ENCODE data around the gene RASA3.

DNA sequence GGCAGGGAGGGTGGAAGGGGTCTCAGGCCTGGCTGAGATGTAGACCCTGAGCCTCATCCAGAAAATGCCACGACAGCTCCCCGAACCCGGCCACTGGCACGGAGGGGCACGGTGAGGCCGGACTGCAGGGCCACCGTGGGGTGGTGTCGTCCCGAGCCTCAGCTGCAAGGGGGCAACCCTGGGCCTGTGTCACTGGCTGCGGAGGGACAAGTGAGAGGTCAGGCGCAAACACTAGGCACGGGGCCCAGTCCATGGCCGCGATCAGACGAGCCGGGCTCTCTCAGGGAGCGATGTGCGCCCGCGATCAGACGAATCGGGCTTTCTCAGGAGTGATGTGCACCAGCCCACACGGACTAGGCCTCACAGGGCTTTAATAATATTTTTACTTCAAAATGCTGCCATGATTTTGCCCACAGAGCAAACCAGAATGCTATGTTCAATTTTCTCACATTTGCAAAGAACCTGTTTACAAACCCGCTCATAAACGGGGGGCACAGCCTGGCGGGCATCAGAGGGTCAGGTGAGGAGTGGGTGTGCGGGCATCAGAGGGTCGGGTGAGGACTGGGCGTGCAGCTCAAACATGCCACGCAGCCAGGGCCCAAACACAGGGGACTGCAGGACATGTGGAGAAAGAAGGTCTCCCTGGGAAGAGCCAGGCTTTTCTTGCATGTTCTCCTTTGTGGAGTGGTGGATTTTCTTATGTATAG is 115.9 kb downstream of the RASA3 start:
- TF ChIP-seq, protein P1, sequence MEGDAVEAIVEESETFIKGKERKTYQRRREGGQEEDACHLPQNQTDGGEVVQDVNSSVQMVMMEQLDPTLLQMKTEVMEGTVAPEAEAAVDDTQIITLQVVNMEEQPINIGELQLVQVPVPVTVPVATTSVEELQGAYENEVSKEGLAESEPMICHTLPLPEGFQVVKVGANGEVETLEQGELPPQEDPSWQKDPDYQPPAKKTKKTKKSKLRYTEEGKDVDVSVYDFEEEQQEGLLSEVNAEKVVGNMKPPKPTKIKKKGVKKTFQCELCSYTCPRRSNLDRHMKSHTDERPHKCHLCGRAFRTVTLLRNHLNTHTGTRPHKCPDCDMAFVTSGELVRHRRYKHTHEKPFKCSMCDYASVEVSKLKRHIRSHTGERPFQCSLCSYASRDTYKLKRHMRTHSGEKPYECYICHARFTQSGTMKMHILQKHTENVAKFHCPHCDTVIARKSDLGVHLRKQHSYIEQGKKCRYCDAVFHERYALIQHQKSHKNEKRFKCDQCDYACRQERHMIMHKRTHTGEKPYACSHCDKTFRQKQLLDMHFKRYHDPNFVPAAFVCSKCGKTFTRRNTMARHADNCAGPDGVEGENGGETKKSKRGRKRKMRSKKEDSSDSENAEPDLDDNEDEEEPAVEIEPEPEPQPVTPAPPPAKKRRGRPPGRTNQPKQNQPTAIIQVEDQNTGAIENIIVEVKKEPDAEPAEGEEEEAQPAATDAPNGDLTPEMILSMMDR (IDR thresholded peaks at IDR 0.05; ENCODE audit: borderline replicate concordance, extremely low read depth, low read length, poor library complexity, severe bottlenecking), result no peak
- TF ChIP-seq EZH2 (IDR thresholded peaks at IDR 0.05; ENCODE audit: borderline replicate concordance, low read depth, low read length, severe bottlenecking), result no peak

All from DND-41 (cell line).